OCI-M2 (cell line): ENCODE data around the gene NAIF1.
"Not testable (repeated sequence)": the region's sequence is repeated elsewhere in the genome, so short reads cannot be mapped to it uniquely, and the experiment has no call there.

Source experiments
- DNase-seq: peaks from one replicate; lab custom pipeline; 2025; ENCODE audit not compliant: unreplicated experiment; lab: John Stamatoyannopoulos, UW

NAIF1 gene

GRCh38 chr9:128088253-128088945 is 21.3 kb upstream of the NAIF1 start:
- DNase-seq: no peak

GRCh38 chr9:128087262-128087661 is 20.1 kb upstream of the NAIF1 start:
- DNase-seq: no peak

GRCh38 chr9:128085943-128086342 is 18.8 kb upstream of the NAIF1 start:
- DNase-seq: no peak

- DNase-seq: no peak
Measured at GRCh38 chr9:128084746-128085145, 17.6 kb upstream of the NAIF1 start.

GRCh38 chr9:128082151-128082550 is 15.0 kb upstream of the NAIF1 start:
- DNase-seq: no peak

- no peak for DNase-seq
Measured at GRCh38 chr9:128081056-128081455, 13.9 kb upstream of the NAIF1 start.

- DNase-seq: no peak
Measured at GRCh38 chr9:128080206-128080605, 13.1 kb upstream of the NAIF1 start.

GRCh38 chr9:128078504-128079434 is 11.6 kb upstream of the NAIF1 start:
- peak; percentile 25 for DNase-seq

GRCh38 chr9:128077847-128078503 is 10.9 kb upstream of the NAIF1 start:
- DNase-seq: no peak

- DNase-seq: no peak
Measured at GRCh38 chr9:128073253-128073886, 6.2 kb upstream of the NAIF1 start.

GRCh38 chr9:128072144-128073021 is 5.3 kb upstream of the NAIF1 start:
- no peak for DNase-seq

GRCh38 chr9:128071475-128071874 is 4.4 kb upstream of the NAIF1 start:
- not testable (repeated sequence) for DNase-seq

- DNase-seq: no peak
Measured at GRCh38 chr9:128070874-128071273, 3.8 kb upstream of the NAIF1 start.

GRCh38 chr9:128068386-128069205 is 1.5 kb upstream of the NAIF1 start:
- no peak for DNase-seq

- DNase-seq: peak; percentile 96
Measured at GRCh38 chr9:128067645-128068385, 695 bp upstream of the NAIF1 start, which contains the start of gene SLC25A25. Gene SLC25A25 (plus strand): TSS chr9:128068232. CDS start chr9:128068320, 88 bp downstream.

- no peak for DNase-seq
Measured at GRCh38 chr9:128065907-128066712, 1.0 kb downstream of the NAIF1 start.
